GM12872 (cell line): Measurements from ENCODE around the gene NOTCH3.

Experiments used
- TF ChIP-seq, protein P1 (sequence below): IDR thresholded peaks from 3 replicates; pipeline ENCODE4 v1.5.1; 2011; ENCODE audit warnings: low read depth, mild to moderate bottlenecking, low read length, moderate library complexity; ENCODE audit not compliant: insufficient read depth

Gene NOTCH3

GRCh38 chr19:15200553-15201364 lies at the start of gene NOTCH3:
Gene NOTCH3 (minus strand): TSS chr19:15200995. CDS start chr19:15200905, 90 bp downstream.
- TF ChIP-seq, protein P1, sequence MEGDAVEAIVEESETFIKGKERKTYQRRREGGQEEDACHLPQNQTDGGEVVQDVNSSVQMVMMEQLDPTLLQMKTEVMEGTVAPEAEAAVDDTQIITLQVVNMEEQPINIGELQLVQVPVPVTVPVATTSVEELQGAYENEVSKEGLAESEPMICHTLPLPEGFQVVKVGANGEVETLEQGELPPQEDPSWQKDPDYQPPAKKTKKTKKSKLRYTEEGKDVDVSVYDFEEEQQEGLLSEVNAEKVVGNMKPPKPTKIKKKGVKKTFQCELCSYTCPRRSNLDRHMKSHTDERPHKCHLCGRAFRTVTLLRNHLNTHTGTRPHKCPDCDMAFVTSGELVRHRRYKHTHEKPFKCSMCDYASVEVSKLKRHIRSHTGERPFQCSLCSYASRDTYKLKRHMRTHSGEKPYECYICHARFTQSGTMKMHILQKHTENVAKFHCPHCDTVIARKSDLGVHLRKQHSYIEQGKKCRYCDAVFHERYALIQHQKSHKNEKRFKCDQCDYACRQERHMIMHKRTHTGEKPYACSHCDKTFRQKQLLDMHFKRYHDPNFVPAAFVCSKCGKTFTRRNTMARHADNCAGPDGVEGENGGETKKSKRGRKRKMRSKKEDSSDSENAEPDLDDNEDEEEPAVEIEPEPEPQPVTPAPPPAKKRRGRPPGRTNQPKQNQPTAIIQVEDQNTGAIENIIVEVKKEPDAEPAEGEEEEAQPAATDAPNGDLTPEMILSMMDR = no peak

- TF ChIP-seq, protein P1 = no peak
These were observed 49.8 kb upstream of the NOTCH3 start for GRCh38 chr19:15250640-15250993.

- TF ChIP-seq, protein P1 = no peak
These were observed 49.3 kb upstream of the NOTCH3 start for GRCh38 chr19:15249972-15250639.

GRCh38 chr19:15249528-15249874 lies 48.7 kb upstream of the NOTCH3 start:
- TF ChIP-seq, protein P1 = no peak

DNA sequence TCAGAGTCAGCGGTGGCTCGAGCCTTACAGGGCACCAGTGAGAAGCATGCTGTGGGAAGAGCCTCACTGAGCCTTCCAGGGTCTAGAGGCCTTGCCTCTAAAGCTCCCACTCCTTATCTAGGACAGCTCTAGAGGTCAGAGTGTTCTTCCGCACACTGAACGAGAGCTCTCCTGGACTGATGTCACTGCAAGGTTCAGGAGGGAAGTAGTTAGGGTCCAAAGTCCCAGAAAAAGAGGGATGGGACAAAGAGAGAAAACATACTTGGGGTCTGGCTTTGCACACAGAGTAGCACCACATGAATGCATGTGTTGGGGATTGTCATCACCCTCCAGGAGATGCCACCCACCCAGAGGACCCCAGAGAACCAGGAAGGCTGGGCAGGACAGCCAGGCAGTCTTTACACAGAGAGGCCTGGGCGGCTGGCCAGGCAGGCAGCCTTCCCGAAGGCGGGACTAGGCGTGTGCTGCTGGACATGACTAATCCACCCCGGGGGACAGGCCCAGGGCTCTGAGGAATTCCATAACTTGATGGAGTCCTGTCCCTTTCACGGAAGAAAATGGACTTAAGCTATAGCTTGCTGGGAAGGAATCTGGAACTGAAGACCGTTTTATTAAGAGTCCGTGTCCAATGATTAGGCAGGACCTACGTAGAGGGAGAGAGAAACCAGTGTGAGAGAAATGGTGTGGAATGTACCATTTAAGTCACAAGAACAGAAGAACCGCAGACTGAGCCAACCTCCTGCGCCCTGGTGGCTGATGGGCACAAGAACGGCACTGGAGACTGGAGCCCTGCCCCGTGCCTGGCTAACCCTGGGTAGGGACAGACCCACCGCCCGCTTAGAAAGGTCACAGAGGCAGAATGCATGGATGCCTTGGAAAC lies 48.1 kb upstream of the NOTCH3 start:
- TF ChIP-seq, protein P1 = no peak

DNA sequence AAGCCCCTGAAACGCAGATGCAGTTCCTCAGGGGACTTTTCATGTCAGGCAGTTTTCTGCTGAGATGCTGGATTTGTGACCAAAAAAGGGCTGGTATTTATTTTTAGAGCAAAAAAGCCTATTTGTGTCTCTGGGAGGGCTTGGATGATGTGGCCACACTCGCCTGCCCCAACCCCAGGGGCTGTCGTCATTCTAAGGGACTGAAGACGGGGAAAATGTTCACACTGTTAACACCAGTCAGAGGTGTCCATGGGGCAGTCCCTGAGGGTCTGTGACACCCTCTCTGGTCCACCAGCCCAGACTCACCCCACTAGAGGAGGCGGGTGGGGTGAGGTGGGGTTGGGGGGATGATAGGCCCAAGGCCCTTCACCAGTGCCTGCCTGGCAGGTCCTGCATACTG lies 47.3 kb upstream of the NOTCH3 start:
- TF ChIP-seq, protein P1 = no peak
